HG03025 (cell line): ENCODE measurements around the gene PARP2.
A peak's percentile ranks its signal among the peaks of the same experiment; 100 is the strongest.
"Not testable (repeated sequence)": the region's sequence is repeated elsewhere in the genome, so short reads cannot be mapped to it uniquely, and the experiment has no call there.

Source experiments
- ATAC-seq: cut with Tn5 transposase; IDR thresholded peaks from one replicate; pipeline ENCODE4 v1.9.1; 2021; ENCODE audit warnings: mild to moderate bottlenecking, moderate library complexity; ENCODE audit not compliant: unreplicated experiment, low FRiP score

Gene PARP2, protein sequence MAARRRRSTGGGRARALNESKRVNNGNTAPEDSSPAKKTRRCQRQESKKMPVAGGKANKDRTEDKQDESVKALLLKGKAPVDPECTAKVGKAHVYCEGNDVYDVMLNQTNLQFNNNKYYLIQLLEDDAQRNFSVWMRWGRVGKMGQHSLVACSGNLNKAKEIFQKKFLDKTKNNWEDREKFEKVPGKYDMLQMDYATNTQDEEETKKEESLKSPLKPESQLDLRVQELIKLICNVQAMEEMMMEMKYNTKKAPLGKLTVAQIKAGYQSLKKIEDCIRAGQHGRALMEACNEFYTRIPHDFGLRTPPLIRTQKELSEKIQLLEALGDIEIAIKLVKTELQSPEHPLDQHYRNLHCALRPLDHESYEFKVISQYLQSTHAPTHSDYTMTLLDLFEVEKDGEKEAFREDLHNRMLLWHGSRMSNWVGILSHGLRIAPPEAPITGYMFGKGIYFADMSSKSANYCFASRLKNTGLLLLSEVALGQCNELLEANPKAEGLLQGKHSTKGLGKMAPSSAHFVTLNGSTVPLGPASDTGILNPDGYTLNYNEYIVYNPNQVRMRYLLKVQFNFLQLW

GRCh38 chr14:20343092-20343861 lies at the start of gene PARP2:
Gene PARP2 (plus strand): TSS chr14:20343635. CDS start chr14:20343642, 7 bp downstream.
- peak; percentile 93 for ATAC-seq

- no peak for ATAC-seq
Observed at GRCh38 chr14:20294636-20295035, 48.8 kb upstream of the PARP2 start.

DNA sequence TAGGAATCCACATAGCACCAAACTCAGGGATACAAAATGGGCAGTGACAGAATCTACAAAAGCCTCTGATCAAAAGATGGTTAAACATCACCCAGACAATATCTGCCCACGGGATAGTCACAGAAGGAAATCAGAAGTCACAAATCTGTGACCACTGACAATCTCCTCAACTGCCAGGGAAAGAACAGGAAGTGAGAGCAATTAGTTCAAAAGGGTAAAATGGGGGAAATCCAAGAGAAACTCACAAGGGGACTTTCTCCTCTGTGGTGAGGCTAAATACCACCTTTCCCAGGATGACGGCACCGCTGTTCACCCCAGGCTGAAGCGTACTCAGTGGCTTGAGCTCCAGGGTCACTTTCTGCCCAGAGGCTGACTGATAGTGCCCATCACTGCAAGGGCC lies 48.4 kb upstream of the PARP2 start:
- no peak for ATAC-seq

DNA sequence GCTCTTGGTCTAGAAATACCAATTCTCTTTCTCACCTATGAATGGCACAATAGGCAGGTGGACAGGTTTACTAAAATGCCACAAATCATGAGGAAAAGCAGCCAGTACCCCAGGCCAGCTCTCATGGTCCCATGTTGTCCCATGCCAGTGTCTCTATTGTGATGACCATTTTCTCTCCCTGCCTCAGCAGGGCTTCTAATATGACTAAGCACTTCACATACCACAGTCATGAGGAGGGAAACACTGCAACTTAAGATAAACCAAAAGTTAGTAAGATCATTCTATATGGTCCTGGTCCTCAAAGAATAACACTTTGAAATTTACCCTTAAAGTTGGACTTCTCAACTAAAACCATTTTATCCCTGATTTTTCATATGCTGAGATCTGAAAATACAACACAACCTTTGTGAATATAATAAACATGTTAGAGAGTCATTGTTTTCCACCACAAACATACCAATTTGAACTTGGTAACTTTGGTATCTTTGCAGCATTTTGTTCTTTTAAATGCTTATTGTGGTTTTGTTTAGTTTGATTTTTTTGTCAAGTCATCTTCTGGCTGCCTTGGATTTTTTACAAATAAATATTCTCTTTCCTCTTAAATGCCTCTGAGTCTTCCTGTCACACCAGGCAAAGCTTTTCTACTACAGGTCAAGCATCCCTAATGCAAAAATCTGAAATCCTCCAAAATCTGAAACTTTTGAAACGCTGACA lies 41.2 kb upstream of the PARP2 start:
- no peak for ATAC-seq

- peak; percentile 92 for ATAC-seq
Observed at GRCh38 chr14:20305265-20306078, 38.0 kb upstream of the PARP2 start, which contains the start of gene TTC5. Gene TTC5 (minus strand): TSS chr14:20305951. CDS start chr14:20305937, 14 bp downstream.

DNA sequence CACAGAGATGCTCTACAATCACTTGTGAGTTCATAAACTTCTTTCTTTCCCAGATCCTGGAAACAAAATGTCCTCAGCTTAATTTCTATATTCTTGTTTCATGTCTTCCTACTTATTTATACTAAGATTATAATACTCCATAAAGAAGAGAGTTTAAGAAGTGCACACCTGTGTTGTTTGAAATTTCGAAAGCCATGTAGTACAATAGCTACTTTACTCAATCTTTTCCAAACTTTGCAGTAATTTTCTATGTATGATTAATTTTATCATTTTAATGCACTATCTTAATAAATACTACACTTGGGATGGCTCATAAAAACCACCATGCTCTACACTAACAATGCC lies 37.4 kb upstream of the PARP2 start:
- no peak for ATAC-seq

DNA sequence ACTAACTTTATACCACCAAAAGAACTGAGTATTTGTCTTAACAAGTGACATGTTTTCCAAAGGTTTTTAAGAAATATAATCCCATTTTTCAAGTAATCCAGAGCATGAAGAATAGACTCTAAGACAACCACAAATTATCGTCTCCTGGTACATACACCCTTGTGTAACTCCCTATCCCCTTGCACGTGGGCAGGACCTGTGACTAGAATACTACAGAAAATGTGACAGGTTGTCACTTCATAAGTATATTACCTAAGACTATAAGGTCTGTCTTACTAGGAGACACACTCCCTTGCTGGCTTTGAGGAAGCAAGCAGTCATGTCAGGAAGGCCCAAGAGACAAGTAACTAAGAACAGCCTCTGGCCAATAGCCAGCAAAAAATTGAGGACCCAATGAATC lies 29.4 kb upstream of the PARP2 start:
- ATAC-seq: no peak

GRCh38 chr14:20317720-20318119 lies 25.7 kb upstream of the PARP2 start:
- ATAC-seq: no peak

DNA sequence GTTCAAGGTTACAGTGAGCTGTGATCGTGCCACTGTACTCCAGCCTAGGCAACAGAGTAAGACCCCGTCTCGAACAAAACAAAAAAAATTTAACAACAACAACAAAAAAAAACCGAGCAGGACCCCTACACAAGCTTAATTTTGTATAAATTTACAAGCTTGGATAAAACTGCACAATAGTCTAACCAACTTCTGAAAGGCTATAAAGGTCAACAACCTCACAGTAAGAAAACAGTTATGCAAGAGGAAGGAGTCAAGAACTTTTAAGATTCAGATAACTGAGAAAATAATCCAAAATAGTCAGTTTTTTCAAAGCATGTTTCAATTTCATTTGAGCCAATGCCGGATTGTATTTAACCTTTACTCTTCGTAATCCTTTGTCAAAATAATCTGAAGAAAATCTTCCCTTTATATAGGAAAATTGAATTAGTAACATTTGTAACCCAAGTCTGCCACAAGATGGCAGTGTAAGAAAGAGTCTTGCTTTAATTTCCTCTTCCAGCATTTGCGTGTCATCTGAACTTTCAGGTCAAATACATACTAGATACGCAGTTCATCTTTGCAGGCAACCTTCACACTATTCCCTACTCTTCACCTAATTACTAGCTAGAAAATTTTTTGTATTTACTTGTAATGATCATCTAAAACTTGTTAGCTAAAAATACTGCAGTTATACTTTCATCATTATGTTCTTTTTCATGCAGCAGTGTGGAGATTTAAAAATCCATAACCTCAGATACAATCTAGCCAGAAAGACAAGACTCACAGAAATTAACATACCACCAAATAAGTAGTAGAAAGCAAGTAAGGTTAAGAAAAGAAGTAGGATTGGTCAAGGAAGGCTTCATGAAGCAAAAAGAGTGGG lies 16.2 kb upstream of the PARP2 start:
- no peak for ATAC-seq

DNA sequence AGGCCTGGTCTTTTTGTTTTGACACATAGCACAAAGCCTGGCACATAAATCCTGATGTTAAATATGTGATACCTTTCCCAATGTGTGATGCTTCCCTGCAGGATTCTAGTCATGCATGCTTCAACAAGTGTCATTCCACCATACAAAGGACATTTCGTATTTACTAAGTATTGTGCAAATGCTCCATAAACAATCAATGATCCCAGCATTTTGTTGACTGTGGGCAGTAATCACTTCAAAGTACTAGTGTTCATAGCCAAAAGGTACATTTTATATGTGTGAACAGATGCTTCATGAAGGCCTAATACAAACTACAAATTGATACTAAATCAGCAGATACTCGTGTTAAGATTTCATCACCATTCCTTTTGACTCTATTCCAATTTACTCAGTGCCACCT lies 14.7 kb upstream of the PARP2 start:
- ATAC-seq: no peak

GRCh38 chr14:20329355-20329754 lies 14.1 kb upstream of the PARP2 start:
- no peak for ATAC-seq

DNA sequence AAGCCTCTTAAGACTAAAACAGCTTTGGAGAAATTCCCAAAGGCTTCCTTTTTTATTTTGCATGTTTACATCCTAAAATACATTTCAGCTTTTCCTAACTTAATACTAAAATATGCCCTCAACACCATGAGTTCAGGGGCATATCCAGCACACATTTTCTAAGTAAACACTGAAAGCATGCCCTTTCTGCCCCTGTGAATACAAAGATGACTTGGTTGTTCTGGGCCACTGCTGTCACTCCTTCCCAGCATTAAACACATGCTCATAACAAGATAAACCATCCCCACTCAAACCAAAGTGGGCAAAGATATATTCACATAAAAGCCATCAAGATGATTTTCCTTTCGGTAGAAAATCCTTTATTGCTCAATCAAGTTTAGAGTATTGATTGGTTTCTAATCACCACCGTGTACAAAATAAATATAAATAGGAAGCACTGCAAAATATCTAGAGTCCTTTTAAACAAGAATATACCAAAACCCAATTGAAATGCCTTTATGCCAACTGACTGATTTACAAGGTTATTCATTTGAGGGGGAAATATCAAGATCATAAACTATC lies 12.3 kb upstream of the PARP2 start:
- no peak for ATAC-seq

GRCh38 chr14:20332431-20332787 lies 11.0 kb upstream of the PARP2 start:
- ATAC-seq: no peak

DNA sequence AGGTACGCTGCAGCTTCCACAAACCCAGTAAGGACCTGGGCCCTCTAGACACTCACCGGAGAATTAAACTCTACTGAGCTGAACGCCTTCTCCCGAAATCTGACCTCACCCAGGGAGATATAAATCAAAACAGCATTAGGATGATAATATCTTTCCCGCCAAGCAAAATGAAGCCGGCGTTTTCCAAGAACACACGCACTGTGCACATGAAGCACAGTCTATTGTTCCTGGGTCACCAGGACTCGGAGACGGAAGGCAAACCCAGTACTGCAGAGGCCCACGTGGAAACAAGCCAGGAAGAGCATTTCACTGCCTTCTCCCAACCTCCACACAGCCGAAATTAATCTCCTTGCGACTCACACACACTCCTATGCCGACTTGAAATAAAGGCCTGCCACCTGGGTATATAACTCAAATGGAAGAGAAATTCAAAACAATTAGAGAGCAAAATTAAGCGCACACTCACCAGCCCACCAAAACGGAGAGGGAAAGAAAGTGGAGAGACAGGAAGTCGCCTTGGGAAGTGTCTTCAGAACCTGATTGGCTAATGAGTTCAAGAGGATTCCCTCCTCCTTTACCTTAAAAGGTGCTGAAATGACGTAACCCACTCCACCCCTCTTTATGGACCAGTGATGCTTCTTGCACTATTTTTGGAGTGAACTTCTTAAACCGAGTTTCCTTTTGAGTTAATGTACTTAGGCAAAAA lies 10.5 kb upstream of the PARP2 start, which contains the start of gene CCNB1IP1:
Gene CCNB1IP1 (minus strand): TSS at position 492 of the 706 bp plus-strand sequence. CDS start 16,756 bp downstream, outside the sequence.
- ATAC-seq: peak; percentile 98

GRCh38 chr14:20333494-20333841 lies 10.0 kb upstream of the PARP2 start:
- ATAC-seq: no peak

- no peak for ATAC-seq
Observed at GRCh38 chr14:20334017-20334416, 9.4 kb upstream of the PARP2 start.

DNA sequence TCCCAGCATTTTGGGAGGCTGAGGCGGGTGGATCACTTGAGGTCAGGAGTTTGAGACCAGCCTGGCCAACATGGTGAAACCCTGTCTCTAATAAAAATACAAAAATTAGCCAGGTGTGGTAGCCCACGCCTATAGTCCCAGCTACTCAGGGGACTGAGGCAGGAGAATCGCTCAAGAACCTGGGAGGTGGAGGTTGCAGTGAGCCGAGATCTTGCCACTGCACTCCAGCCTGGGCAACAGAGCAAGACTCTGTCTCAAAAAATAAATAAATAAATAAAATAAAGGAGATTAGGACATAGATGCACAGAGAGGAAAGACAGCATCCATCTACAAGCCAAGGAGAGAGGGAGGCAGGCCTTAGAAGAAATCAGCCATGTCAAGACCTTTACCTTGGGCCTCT lies 2.4 kb upstream of the PARP2 start:
- not testable (repeated sequence) for ATAC-seq

DNA sequence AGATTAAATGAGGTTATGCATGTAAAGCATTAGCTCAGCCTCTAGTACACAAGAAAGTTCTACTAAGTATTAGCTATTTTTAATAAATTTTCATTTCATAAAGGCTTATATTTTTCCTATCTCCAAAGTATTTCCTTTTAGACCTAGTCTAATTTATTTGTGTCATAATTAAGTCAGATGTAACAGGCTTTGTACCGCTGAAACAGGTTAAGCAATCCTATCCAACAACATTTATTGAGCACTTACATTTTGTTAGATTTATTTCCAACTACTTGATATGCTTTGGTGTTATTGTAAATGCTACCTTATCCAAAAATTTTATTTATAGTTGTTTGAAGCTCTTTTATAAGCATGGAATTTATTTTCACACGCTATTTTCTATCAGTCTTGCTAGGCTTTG lies 1.8 kb upstream of the PARP2 start:
- ATAC-seq: no peak
